ENCODE data around the gene OR51B5.
"Not testable (repeated sequence)": the region's sequence is repeated elsewhere in the genome, so short reads cannot be mapped to it uniquely, and the experiment has no call there.

OR51B5 gene

DNA sequence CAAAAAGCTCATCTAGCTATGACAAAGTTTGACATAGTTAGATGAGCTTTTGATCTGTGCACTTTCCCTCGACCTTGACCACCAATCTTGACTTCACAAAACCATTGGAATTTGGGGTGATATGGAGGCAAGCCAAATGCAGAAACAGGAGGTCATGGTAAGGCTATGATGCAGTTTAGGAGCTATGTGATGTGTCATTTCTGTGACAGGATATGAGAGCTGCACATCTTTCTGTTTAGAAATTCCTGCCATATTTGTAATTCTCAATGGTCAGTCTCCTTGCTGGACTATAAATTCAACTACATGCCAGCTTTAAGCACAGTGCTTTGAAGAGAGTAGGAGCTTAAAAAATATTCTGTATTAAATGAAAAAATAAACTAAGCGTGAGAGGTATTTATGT lies 20.9 kb upstream of the OR51B5 start:
- no peak overlapping the region for H3K4me3 ChIP-seq (ENCODE audit: insufficient read depth, low read length, poor library complexity, severe bottlenecking)
- no peaks in the 10 kb centered on the region for H4K20me1 ChIP-seq (ENCODE audit: low read depth, low read length)
- H3K36me3 ChIP-seq (ENCODE audit: low read length) = no peaks in the 10 kb centered on the region
- H3K9me2 ChIP-seq (replicated peaks; ENCODE audit: insufficient read depth, low read length) = no peaks in the 10 kb centered on the region
- H2AFZ ChIP-seq (ENCODE audit: low read depth, low read length, severe bottlenecking) = no peak overlapping the region
- no peaks in the 10 kb centered on the region for H3K9me3 ChIP-seq (ENCODE audit: insufficient read depth, low read length)
- H3K79me2 ChIP-seq (ENCODE audit: insufficient read depth, low read length) = no peaks in the 10 kb centered on the region
- H3F3A ChIP-seq (ENCODE audit: insufficient read depth) = no peaks in the 10 kb centered on the region
- no peak overlapping the region for H3K27ac ChIP-seq (ENCODE audit: low read depth, low read length)
- H3K4me2 ChIP-seq (ENCODE audit: low read depth, low read length, poor library complexity, severe bottlenecking) = no peak overlapping the region
- H3K9ac ChIP-seq (ENCODE audit: low read length) = no peak overlapping the region
- TF ChIP-seq, protein P1, sequence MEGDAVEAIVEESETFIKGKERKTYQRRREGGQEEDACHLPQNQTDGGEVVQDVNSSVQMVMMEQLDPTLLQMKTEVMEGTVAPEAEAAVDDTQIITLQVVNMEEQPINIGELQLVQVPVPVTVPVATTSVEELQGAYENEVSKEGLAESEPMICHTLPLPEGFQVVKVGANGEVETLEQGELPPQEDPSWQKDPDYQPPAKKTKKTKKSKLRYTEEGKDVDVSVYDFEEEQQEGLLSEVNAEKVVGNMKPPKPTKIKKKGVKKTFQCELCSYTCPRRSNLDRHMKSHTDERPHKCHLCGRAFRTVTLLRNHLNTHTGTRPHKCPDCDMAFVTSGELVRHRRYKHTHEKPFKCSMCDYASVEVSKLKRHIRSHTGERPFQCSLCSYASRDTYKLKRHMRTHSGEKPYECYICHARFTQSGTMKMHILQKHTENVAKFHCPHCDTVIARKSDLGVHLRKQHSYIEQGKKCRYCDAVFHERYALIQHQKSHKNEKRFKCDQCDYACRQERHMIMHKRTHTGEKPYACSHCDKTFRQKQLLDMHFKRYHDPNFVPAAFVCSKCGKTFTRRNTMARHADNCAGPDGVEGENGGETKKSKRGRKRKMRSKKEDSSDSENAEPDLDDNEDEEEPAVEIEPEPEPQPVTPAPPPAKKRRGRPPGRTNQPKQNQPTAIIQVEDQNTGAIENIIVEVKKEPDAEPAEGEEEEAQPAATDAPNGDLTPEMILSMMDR (IDR thresholded peaks at IDR 0.05; ENCODE audit: insufficient read depth, low read length, poor library complexity, severe bottlenecking) = no peak
- TF ChIP-seq EZH2phosphoT487 (conservative IDR thresholded peaks at IDR 0.05; ENCODE audit: low read length) = no peak
- H3K27me3 ChIP-seq (ENCODE audit: low read length) = no peaks in the 10 kb centered on the region

DNA sequence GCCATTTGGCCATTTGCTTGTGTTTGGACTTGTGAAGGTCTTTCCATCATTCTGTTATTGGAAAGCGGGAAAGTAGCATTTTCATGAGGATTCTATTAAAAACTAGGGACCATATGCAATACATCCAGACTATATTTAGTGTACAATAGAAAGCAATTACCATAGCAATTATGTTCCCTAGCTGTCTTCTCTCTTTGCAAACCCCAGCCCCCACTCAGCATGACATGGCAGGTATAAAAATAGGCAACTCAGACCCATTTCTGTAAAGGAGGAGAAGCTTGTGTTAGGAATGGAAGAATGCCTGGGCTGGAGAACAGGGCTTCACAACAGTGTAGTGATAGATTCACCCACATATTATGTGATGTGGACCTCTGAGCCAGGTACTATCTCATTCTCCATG lies 20.4 kb upstream of the OR51B5 start:
- Histone ChIP-seq H3F3A (ENCODE audit: insufficient read depth) (no peaks in the 10 kb centered on the region), H4K20me1 (ENCODE audit: low read depth, low read length) (no peaks in the 10 kb centered on the region), H3K9ac (ENCODE audit: low read length) (no peak overlapping the region), H3K4me2 (ENCODE audit: low read depth, low read length, poor library complexity, severe bottlenecking) (no peak overlapping the region), H3K27me3 (ENCODE audit: low read length) (no peaks in the 10 kb centered on the region), H2AFZ (ENCODE audit: low read depth, low read length, severe bottlenecking) (no peak overlapping the region), H3K36me3 (ENCODE audit: low read length) (no peaks in the 10 kb centered on the region), H3K9me2 (replicated peaks; ENCODE audit: insufficient read depth, low read length) (no peaks in the 10 kb centered on the region), H3K9me3 (ENCODE audit: insufficient read depth, low read length) (no peaks in the 10 kb centered on the region), H3K4me3 (ENCODE audit: insufficient read depth, low read length, poor library complexity, severe bottlenecking) (no peak overlapping the region), H3K79me2 (ENCODE audit: insufficient read depth, low read length) (no peaks in the 10 kb centered on the region), H3K27ac (ENCODE audit: low read depth, low read length) (no peak overlapping the region)
- TF ChIP-seq EZH2phosphoT487 (conservative IDR thresholded peaks at IDR 0.05; ENCODE audit: low read length) = no peak
- TF ChIP-seq, protein P1 (IDR thresholded peaks at IDR 0.05; ENCODE audit: insufficient read depth, low read length, poor library complexity, severe bottlenecking) = no peak

DNA sequence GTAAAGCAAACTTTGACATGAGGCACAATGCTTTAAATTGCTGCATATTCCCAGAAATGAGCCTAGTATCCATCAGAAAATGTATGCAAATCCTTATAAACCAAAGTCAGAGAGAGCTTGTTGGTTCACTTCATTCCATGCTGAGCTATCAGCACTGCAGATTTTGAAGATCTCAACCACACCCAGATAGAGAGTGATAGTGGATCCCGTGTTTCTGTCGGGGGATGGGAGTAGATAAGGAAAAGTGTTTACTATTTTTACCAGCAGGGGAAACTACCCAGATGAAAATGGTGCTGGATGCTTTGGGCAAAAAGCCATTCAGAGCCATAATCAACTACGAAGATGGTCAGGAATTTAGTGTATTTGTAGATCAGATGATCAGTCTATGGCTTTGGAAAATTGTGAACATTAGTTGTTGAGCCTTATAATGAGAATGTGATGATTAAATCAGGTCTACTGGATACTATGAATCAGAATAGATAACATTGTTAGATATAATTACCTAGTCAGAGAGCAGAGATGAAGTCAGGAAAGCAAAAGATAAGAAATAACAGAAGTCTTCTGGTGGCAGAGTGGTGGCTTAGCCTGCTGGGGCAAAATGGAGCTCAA lies 18.8 kb upstream of the OR51B5 start:
- H4K20me1 ChIP-seq (ENCODE audit: low read depth, low read length) = no peaks in the 10 kb centered on the region
- H3K4me2 ChIP-seq (ENCODE audit: low read depth, low read length, poor library complexity, severe bottlenecking) = no peak overlapping the region
- H3K79me2 ChIP-seq (ENCODE audit: insufficient read depth, low read length) = no peaks in the 10 kb centered on the region
- no peak overlapping the region for H3K9ac ChIP-seq (ENCODE audit: low read length)
- no peaks in the 10 kb centered on the region for H3K9me3 ChIP-seq (ENCODE audit: insufficient read depth, low read length)
- H3K27ac ChIP-seq (ENCODE audit: low read depth, low read length) = no peak overlapping the region
- H3F3A ChIP-seq (ENCODE audit: insufficient read depth) = no peaks in the 10 kb centered on the region
- H3K4me3 ChIP-seq (ENCODE audit: insufficient read depth, low read length, poor library complexity, severe bottlenecking) = no peak overlapping the region
- H3K36me3 ChIP-seq (ENCODE audit: low read length) = no peaks in the 10 kb centered on the region
- no peaks in the 10 kb centered on the region for H3K27me3 ChIP-seq (ENCODE audit: low read length)
- no peak for TF ChIP-seq EZH2phosphoT487 (conservative IDR thresholded peaks at IDR 0.05; ENCODE audit: low read length)
- TF ChIP-seq, protein P1 (IDR thresholded peaks at IDR 0.05; ENCODE audit: insufficient read depth, low read length, poor library complexity, severe bottlenecking) = no peak
- H3K9me2 ChIP-seq (replicated peaks; ENCODE audit: insufficient read depth, low read length) = no peaks in the 10 kb centered on the region
- no peak overlapping the region for H2AFZ ChIP-seq (ENCODE audit: low read depth, low read length, severe bottlenecking)

DNA sequence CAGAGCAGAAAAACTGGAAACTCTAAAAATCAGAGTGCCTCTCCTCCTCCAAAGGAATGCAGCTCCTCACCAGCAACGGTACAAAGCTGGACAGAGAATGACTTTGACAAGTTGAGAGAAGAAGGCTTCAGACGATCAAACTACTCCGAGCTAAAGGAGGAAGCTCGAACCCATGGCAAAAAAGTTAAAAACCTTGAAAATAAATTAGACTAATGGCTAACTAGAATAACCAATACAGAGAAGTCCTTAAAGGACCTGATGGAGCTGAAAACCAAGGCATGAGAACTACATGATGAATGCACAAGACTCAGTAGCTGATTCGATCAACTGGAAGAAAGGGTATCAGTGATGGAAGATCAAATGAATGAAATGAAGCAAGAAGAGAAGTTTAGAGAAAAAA lies 12.7 kb upstream of the OR51B5 start:
- H2AFZ ChIP-seq (ENCODE audit: low read depth, low read length, severe bottlenecking); H4K20me1 ChIP-seq (ENCODE audit: low read depth, low read length); H3F3A ChIP-seq (ENCODE audit: insufficient read depth); H3K9me3 ChIP-seq (ENCODE audit: insufficient read depth, low read length); H3K4me2 ChIP-seq (ENCODE audit: low read depth, low read length, poor library complexity, severe bottlenecking); H3K27me3 ChIP-seq (ENCODE audit: low read length); H3K9ac ChIP-seq (ENCODE audit: low read length); H3K27ac ChIP-seq (ENCODE audit: low read depth, low read length); H3K36me3 ChIP-seq (ENCODE audit: low read length); H3K4me3 ChIP-seq (ENCODE audit: insufficient read depth, low read length, poor library complexity, severe bottlenecking); H3K9me2 ChIP-seq (replicated peaks; ENCODE audit: insufficient read depth, low read length); H3K79me2 ChIP-seq (ENCODE audit: insufficient read depth, low read length): not testable (repeated sequence)

All from SU-DHL-6 (cell line).